ENCODE results near the gene BTRC.

BTRC gene

GRCh38 chr10:101512738-101513137 is 158.8 kb downstream of the BTRC start:
- in situ Hi-C loops (cut with HindIII; ENCODE audit: low sequenced_read_pairs): no loop called here

GRCh38 chr10:101513733-101514132 is 159.8 kb downstream of the BTRC start:
- in situ Hi-C loops (cut with HindIII; ENCODE audit: low sequenced_read_pairs): no loop called here

GRCh38 chr10:101525848-101526247 is 171.9 kb downstream of the BTRC start:
- in situ Hi-C loops (cut with HindIII; ENCODE audit: low sequenced_read_pairs): no loop called here

DNA sequence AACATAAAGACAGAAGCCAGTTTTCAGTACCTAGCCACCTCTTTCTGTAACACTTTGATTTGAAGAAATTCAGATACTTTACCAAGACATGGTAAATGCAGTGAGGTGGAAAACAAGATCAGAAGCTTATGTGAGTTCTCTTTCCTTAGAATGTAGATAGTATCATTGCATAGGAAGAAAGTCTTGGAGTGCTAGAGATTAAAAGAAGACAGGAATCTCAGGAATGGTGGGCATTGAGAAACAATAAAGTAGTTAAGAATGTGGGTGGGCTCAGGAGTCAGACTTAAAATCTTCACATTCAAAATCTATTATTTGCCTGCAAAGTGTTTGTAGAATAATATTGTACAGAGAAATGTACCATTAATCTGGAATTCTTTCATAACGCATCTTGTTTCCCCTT is 175.2 kb downstream of the BTRC start:
- in situ Hi-C loops (cut with HindIII; ENCODE audit: low sequenced_read_pairs): no loop called here

DNA sequence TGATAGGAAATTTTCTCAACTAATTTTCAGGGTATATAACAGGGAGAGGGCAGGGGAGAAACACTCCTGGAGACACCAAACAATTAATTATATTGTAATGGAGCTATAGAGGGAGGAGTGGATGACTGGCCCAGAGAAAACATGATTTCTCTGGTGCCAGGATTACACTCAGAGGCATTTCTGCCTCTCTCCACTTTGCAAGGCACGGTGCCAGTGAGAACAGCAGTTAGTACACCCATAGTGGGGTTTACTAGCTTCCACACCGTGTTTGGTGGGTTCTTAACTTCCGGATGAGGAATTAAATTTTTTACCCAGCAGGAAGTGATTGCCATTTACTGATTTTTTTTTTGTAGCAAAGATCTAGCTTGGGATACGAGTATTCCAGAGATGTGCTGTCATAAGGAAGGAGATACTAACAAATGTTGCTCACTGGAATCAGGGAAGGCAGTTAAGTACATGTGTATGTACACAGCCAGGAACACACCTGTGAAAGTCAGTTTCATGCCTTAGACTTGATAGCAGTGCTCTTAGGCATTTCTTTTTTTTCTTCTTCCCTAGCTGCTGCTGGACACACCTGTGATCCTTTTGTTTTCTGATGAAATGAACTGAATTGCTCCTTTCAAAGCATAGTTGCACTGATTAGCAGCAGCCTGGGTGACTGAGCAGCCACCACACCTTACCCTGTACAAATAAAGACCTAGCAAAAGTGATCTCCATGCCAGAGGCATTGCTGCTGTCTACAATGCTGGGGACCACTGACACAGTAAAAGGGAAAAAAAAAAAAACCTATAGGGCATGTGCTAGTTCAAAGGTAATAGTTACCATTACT is 176.0 kb downstream of the BTRC start:
- in situ Hi-C loops (cut with HindIII; ENCODE audit: low sequenced_read_pairs): no loop called here

- in situ Hi-C loops (cut with HindIII; ENCODE audit: low sequenced_read_pairs): no loop called here
Observed at GRCh38 chr10:101535949-101536348, 182.0 kb downstream of the BTRC start.

DNA sequence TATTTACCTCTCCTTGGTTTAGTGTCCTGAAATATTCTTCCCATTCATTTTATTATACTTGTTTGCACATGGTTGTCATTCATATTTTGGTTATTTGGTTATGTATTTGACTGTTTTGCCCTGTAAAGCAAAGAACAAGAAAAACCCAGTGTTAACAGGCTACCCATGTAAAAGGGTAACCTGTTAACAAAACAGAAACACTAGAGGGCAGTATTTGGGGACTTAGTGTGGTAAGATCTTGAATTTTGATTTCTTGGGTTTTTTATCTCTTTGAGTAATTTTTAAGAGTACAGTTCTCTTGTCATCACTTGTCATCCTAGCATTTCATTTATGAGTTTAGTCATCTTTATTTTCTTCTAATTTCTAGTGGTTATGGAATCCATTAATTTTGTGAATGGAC is 182.8 kb downstream of the BTRC start:
- in situ Hi-C loops (cut with HindIII; ENCODE audit: low sequenced_read_pairs): no loop called here

GRCh38 chr10:101538446-101538845 is 184.5 kb downstream of the BTRC start:
- in situ Hi-C loops (cut with HindIII; ENCODE audit: low sequenced_read_pairs): no loop called here

DNA sequence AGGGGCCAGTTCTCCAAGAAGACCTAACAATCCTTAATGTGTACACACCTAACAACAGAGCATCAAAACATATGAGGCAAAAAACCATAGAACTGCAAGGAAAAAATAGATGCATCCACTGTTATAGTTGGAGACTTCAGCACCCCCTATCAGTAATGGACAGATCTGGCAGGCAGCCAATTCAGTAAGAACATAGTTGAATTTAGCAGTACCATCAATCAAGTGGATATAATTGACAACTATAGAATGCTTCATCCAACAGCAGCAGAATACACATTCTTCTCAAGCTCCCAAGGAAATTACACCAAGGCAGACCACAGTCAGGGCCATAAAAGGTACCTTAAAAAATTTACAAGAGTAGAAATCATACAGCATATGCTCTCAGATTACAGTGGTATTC is 191.9 kb downstream of the BTRC start:
- in situ Hi-C loops (cut with HindIII; ENCODE audit: low sequenced_read_pairs): no loop called here

GRCh38 chr10:101550965-101551364 is 197.0 kb downstream of the BTRC start:
- in situ Hi-C loops (cut with HindIII; ENCODE audit: low sequenced_read_pairs): no loop called here

- in situ Hi-C loops (cut with HindIII; ENCODE audit: low sequenced_read_pairs): no loop called here
Observed at GRCh38 chr10:101552442-101552841, 198.5 kb downstream of the BTRC start.

GRCh38 chr10:101557541-101557940 is 203.6 kb downstream of the BTRC start:
- in situ Hi-C loops (cut with HindIII; ENCODE audit: low sequenced_read_pairs): no loop called here

DNA sequence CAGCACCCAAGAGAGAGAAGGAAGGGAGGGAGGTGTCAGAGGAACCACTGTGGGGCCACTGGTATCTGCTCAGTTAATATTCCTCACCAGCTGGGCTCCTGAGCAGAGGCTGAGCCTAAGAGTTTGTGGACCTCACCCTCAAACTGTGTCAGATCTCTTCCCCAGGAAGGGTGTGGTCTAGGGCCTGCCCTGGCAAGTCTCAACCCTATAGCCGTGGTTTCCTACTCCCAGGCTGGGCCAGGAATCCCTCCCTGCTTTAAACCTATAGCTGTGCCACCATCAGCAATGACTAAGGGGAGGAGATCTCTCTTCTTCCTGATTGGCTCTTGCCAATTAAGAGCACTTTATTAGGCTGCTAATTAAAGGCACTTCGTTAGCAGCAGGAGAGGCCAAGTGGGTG is 204.2 kb downstream of the BTRC start:
- in situ Hi-C loops (cut with HindIII; ENCODE audit: low sequenced_read_pairs): no loop called here

DNA sequence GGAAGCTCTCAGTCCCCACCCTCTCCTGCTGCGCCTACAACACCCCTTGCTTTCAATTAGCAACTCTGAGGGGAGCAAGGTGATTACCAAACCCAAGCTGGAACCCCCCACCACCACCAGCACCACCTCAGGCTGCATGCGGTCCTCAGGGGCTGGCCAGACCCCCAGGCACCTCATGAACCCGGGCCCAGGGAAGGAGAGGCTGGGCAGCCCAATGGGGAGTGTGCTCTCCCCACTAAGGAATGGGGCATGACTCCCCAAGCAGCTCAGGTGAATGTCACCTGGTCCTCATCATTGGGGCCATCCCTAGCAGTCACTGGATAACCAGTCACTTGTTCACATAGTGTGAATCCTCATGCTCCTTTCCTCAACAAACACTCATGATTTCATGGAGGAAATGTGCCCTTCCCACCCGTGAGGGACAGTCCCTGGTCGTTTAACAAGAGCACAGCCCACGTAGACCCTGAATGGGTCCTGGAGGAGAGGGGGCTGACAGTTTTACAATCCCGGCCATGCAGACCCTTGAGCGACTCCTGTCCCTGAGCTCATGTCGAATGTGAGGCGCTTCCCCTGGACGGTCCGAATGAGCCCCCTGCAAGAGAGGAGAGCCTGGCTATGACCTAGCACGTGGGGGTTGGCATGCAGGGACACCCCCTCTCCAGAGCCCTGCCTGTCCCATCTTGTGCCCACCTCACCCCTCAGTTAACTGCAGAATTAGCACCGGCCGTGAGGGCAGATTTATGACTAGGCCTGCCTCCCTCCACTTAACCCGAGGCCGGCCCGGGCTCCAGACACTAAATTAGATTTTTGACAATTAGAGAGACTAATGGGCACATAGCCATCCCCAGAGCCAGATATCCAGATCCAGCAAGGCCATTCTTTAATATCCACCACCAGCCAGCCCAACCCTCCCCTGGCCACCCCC is 205.0 kb downstream of the BTRC start:
- in situ Hi-C loops (cut with HindIII; ENCODE audit: low sequenced_read_pairs): no loop called here

DNA sequence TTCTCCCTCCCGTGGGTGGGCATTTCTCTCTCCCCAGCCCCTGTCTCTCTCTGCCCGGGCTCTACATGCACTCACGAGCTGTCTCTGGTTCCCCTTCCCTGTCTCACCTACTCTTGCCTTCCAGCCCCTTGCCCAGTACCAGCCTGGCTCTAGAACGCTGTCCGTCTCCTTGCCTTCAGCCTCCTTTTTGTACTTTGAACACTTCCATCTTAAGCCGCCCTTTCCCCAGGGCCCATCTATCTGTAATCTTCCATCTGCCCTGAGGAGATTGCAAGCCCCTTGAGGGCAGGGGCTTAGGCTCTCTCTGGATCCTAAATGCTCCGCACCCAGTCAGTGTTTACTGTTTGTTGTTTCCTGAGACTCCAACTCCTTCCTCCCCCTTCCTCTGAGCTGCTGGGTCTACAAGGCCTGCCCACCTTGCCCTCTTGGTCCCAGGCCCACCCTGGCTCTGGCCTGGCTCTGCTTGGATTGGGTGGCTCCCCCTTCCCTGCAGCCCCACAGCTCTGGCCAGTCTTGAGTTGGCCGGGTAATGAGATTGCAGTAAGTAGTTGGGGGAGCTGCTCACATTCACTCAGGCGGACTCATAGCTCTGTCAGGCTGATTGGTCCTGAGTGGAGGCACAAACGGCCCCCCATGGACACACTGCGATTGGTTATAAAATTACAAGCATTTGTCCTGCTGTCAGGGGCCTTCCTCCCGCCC is 205.8 kb downstream of the BTRC start:
- in situ Hi-C loops (cut with HindIII; ENCODE audit: low sequenced_read_pairs): no loop called here

DNA sequence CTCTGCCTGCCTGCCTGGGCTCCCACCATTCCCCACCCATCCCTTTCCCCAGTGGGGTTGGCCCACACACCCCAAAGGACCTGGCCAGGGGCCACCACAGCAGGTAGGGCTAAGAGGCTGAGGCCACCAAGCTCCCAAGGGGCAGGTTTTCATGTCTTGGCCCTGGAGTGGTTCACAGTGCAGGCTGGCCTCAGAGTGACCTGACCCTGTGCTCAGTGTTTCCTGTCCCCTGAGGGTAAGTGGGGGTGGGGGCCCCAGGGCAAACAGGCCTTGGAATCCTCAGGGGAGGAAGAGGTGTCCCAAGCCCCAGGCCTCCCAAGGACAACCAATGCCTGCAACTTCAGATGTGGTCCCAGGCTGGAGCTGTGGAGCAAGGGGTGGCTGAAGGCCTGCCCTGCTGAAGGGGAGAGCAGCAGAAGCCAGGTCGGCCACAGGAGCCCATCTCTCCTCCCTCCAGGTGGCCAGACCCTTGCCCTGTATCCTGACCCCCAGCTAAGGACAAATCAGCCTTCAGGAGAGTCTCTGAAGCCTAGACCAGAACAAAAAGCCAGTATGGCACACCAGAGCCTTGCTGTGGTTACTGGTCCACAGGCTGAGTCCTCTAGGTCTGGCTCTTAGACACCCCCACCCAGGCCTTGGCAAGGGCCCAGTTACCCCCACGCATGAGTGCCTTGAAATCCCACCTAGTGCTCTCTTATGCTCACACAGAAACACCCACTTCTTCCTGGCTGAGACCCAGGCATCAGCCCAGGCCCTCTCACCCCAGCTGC is 206.5 kb downstream of the BTRC start:
- in situ Hi-C loops (cut with HindIII; ENCODE audit: low sequenced_read_pairs): no loop called here

GRCh38 chr10:101561068-101561915 is 207.3 kb downstream of the BTRC start:
- in situ Hi-C loops (cut with HindIII; ENCODE audit: low sequenced_read_pairs): no loop called here

GRCh38 chr10:101562231-101562630 is 208.3 kb downstream of the BTRC start:
- in situ Hi-C loops (cut with HindIII; ENCODE audit: low sequenced_read_pairs): no loop called here

DNA sequence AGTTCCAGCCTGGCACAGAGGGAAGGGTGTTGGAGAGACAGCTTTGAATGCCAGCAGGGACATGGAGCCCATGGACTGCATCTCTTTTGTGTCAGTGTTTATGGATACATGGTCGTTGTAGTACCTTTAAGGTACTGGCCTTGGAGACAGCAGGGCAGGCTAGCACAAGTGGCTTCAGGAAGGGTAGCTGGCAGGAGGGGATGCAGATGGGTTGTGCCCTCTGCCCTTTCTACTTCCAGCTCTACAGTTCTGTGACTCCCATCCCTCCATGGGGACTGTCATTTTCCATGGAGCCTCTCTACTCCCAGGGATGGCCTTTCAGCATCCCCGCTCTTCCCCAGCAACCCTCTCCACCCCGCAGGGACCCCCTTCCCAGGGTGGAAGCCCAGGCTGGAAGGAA is 209.0 kb downstream of the BTRC start:
- in situ Hi-C loops (cut with HindIII; ENCODE audit: low sequenced_read_pairs): no loop called here

All from DLD1 (cell line).